ENCODE measurements around the gene TNFSF8.

The TNFSF8 gene

GRCh38 chr9:114905170-114905940 is 25.0 kb downstream of the TNFSF8 start:
- no peak for DNase-seq (ENCODE audit: low read depth in 2 of 2)

- DNase-seq (ENCODE audit: low read depth in 2 of 2) = no peak
Measured at GRCh38 chr9:114902786-114903524, 27.4 kb downstream of the TNFSF8 start.

- DNase-seq (ENCODE audit: low read depth in 2 of 2) = no peak
Measured at GRCh38 chr9:114900942-114901802, 29.2 kb downstream of the TNFSF8 start.

- no peak for DNase-seq (ENCODE audit: low read depth in 2 of 2)
Measured at GRCh38 chr9:114899995-114900394, 30.4 kb downstream of the TNFSF8 start.

GRCh38 chr9:114899461-114899860 is 30.9 kb downstream of the TNFSF8 start:
- DNase-seq (ENCODE audit: low read depth in 2 of 2) = no peak

GRCh38 chr9:114898741-114899140 is 31.6 kb downstream of the TNFSF8 start:
- DNase-seq (ENCODE audit: low read depth in 2 of 2) = peak in 1 of 2 donors; percentile 57

- DNase-seq (ENCODE audit: low read depth in 2 of 2) = no peak
Measured at GRCh38 chr9:114897196-114897595, 33.2 kb downstream of the TNFSF8 start.

- no peak for DNase-seq (ENCODE audit: low read depth in 2 of 2)
Measured at GRCh38 chr9:114896344-114896743, 34.0 kb downstream of the TNFSF8 start.

- no peak for DNase-seq (ENCODE audit: low read depth in 2 of 2)
Measured at GRCh38 chr9:114895521-114895991, 34.8 kb downstream of the TNFSF8 start.

GRCh38 chr9:114894609-114895433 is 35.6 kb downstream of the TNFSF8 start:
- DNase-seq (ENCODE audit: low read depth in 2 of 2) = no peak

- no peak for DNase-seq (ENCODE audit: low read depth in 2 of 2)
Measured at GRCh38 chr9:114894206-114894605, 36.2 kb downstream of the TNFSF8 start.

- peak in 1 of 2 donors; percentile 34 for DNase-seq (ENCODE audit: low read depth in 2 of 2)
Measured at GRCh38 chr9:114893221-114894010, 37.0 kb downstream of the TNFSF8 start.

- DNase-seq (ENCODE audit: low read depth in 2 of 2) = no peak
Measured at GRCh38 chr9:114889802-114890224, 40.6 kb downstream of the TNFSF8 start.

- DNase-seq (ENCODE audit: low read depth in 2 of 2) = no peak
Measured at GRCh38 chr9:114888607-114889006, 41.8 kb downstream of the TNFSF8 start.

GRCh38 chr9:114887963-114888362 is 42.4 kb downstream of the TNFSF8 start:
- DNase-seq (ENCODE audit: low read depth in 2 of 2) = no peak

GRCh38 chr9:114884787-114885452 is 45.5 kb downstream of the TNFSF8 start:
- no peak for DNase-seq (ENCODE audit: low read depth in 2 of 2)

- no peak for DNase-seq (ENCODE audit: low read depth in 2 of 2)
Measured at GRCh38 chr9:114883709-114884108, 46.7 kb downstream of the TNFSF8 start.

GRCh38 chr9:114880291-114880745 is 50.1 kb downstream of the TNFSF8 start:
- no peak for DNase-seq (ENCODE audit: low read depth in 2 of 2)

- DNase-seq (ENCODE audit: low read depth in 2 of 2) = no peak
Measured at GRCh38 chr9:114878879-114879564, 51.4 kb downstream of the TNFSF8 start.

Measured in stimulated activated CD4-positive, alpha-beta T cell treated with anti-CD3 and anti-CD28 coated beads, Interleukin-1b, Interleukin-23, amount 100 ng/mL, for 4 hours (primary cell).